Ovary (tissue), 3 donors: ENCODE data around the gene NAV2.

Source experiments
- CTCF ChIP-seq, 3 donors: fragments of 450-650 bp in 2 of 3; fragments of 200-600 bp in 1 of 3; IDR thresholded peaks; one replicate each; pipeline versions ENCODE4 v1.5.1 to v1.8.0; 2016 to 2022; ENCODE audit warnings: antibody characterized with exemption in 3 of 3, mild to moderate bottlenecking in 1 of 3
- EP300 ChIP-seq: sonication (generic); formaldehyde crosslinking; IDR thresholded peaks from one replicate; pipeline ENCODE4 v1.6.1; 2017; ENCODE audit warnings: antibody characterized with exemption
- POLR2A ChIP-seq: fragments of 450-650 bp; IDR thresholded peaks from one replicate; pipeline ENCODE4 v1.6.1; 2017; ENCODE audit warnings: antibody characterized with exemption, mild to moderate bottlenecking, moderate library complexity
- donor health status: DM: no; HTN: no; CAD: no.

- TF ChIP-seq CTCF (IDR thresholded peaks at IDR 0.05) (no peak), EP300 (no peak), POLR2A (no peak)
Observed at GRCh38 chr11:19952116-19952605, 239.5 kb downstream of the NAV2 start.
